ENCODE results near the gene PPP3CA. TPM values are rescaled to one million over a fixed set of nuclear protein-coding genes. Genes with fewer than 3 reads are reported as not detected.

Gene PPP3CA
- total RNA-seq, 1 experiment from 2014 or later = 129 TPM

- TF ChIP-seq CTCF (conservative IDR thresholded peaks at IDR 0.05; ENCODE audit: low read depth, low read length) = no peak
- no peak for TF ChIP-seq EZH2 (IDR thresholded peaks at IDR 0.05; ENCODE audit: borderline replicate concordance, low read depth, low read length, poor library complexity, severe bottlenecking)
- ChIA-PET CTCF (no interaction called here), POLR2A (ENCODE audit: low non-redundant PET) (no interaction called here)
- Histone ChIP-seq H3K4me1 (ENCODE audit: insufficient read depth, low read length, poor library complexity, severe bottlenecking) (peaks cover 15% of the 10 kb centered on the region), H3K9me3 (ENCODE audit: low read depth, low read length, poor library complexity, severe bottlenecking) (peaks cover 9% of the 10 kb centered on the region), H3K27me3 (replicated peaks; ENCODE audit: insufficient read depth, low read depth, low read length, poor library complexity) (no peaks in the 10 kb centered on the region), H3K36me3 (ENCODE audit: insufficient read depth, low read length, poor library complexity, severe bottlenecking) (peaks cover 9% of the 10 kb centered on the region), H3K4me3 (ENCODE audit: low read depth, low read length, poor library complexity, severe bottlenecking) (no peak overlapping the region), H3K27ac (ENCODE audit: low read depth, low read length, poor library complexity, severe bottlenecking) (no peak overlapping the region)
- no TSS peak for BruUV-seq (replicated peaks)
- no peak for DNase-seq (ENCODE audit: low spot score)
- intact Hi-C loops (cut with micrococcal nuclease; ENCODE audit: unreplicated experiment) = no loop called here
These were observed 31.5 kb downstream of the PPP3CA start for GRCh38 chr4:101315786-101316185.

- TF ChIP-seq CTCF (conservative IDR thresholded peaks at IDR 0.05; ENCODE audit: low read depth, low read length) = no peak
- TF ChIP-seq EZH2 (IDR thresholded peaks at IDR 0.05; ENCODE audit: borderline replicate concordance, low read depth, low read length, poor library complexity, severe bottlenecking) = no peak
- no peak overlapping the region for H3K4me3 ChIP-seq (ENCODE audit: low read depth, low read length, poor library complexity, severe bottlenecking)
- intact Hi-C loops (cut with micrococcal nuclease; ENCODE audit: unreplicated experiment) = no loop called here
- peaks cover 9% of the 10 kb centered on the region for H3K9me3 ChIP-seq (ENCODE audit: low read depth, low read length, poor library complexity, severe bottlenecking)
- CTCF ChIA-PET = no interaction called here
- POLR2A ChIA-PET (ENCODE audit: low non-redundant PET) = no interaction called here
- H3K36me3 ChIP-seq (ENCODE audit: insufficient read depth, low read length, poor library complexity, severe bottlenecking) = peaks cover 9% of the 10 kb centered on the region
- no TSS peak for BruUV-seq (replicated peaks)
- H3K4me1 ChIP-seq (ENCODE audit: insufficient read depth, low read length, poor library complexity, severe bottlenecking) = peaks cover 8% of the 10 kb centered on the region
- DNase-seq (ENCODE audit: low spot score) = no peak
- H3K27ac ChIP-seq (ENCODE audit: low read depth, low read length, poor library complexity, severe bottlenecking) = no peak overlapping the region
- H3K27me3 ChIP-seq (replicated peaks; ENCODE audit: insufficient read depth, low read depth, low read length, poor library complexity) = no peaks in the 10 kb centered on the region
These were observed 32.3 kb downstream of the PPP3CA start for GRCh38 chr4:101315041-101315440.

- no TSS peak for BruUV-seq (replicated peaks)
- CTCF ChIA-PET = no interaction called here
- Histone ChIP-seq H3K27ac (ENCODE audit: low read depth, low read length, poor library complexity, severe bottlenecking) (peak overlapping the region; percentile 20), H3K4me3 (ENCODE audit: low read depth, low read length, poor library complexity, severe bottlenecking) (no peak overlapping the region), H3K36me3 (ENCODE audit: insufficient read depth, low read length, poor library complexity, severe bottlenecking) (no peaks in the 10 kb centered on the region), H3K4me1 (ENCODE audit: insufficient read depth, low read length, poor library complexity, severe bottlenecking) (peaks cover 39% of the 10 kb centered on the region), H3K27me3 (replicated peaks; ENCODE audit: insufficient read depth, low read depth, low read length, poor library complexity) (no peaks in the 10 kb centered on the region), H3K9me3 (ENCODE audit: low read depth, low read length, poor library complexity, severe bottlenecking) (no peaks in the 10 kb centered on the region)
- no peak for DNase-seq (ENCODE audit: low spot score)
- POLR2A ChIA-PET (ENCODE audit: low non-redundant PET) = no interaction called here
- intact Hi-C loops (cut with micrococcal nuclease; ENCODE audit: unreplicated experiment) = no loop called here
- TF ChIP-seq EZH2 (IDR thresholded peaks at IDR 0.05; ENCODE audit: borderline replicate concordance, low read depth, low read length, poor library complexity, severe bottlenecking) (no peak), CTCF (conservative IDR thresholded peaks at IDR 0.05; ENCODE audit: low read depth, low read length) (no peak)
These were observed 37.4 kb downstream of the PPP3CA start for GRCh38 chr4:101309925-101310324.

Measured in A673 (cell line).